Measurements from ENCODE around the gene LMO7. TPM values are rescaled to one million over a fixed set of nuclear protein-coding genes. Genes with fewer than 3 reads are reported as not detected.

Gene LMO7
- total and polyA plus RNA-seq, 2 of the 8 experiments (the other 6 are each of a cell fraction or from before 2014, with no cell fraction given) = 8.1 to 28.3 TPM

GRCh38 chr13:75879656-75880055, 243.5 kb downstream of the LMO7 start:
- Histone ChIP-seq H2BK120ac (replicated peaks; ENCODE audit: low read depth, low read length) (no peak overlapping the region), H4K5ac (ENCODE audit: insufficient read length, low read depth, low read length) (no peak overlapping the region), H3K4me3 (ENCODE audit: extremely low read depth in 1 of 4, insufficient read depth in 2 of 4, low read depth in 3 of 4, low read length in 4 of 4) (no peak overlapping the region), H3K56ac (replicated peaks; ENCODE audit: insufficient read length, low read depth, low read length) (no peak overlapping the region), H2AK5ac (ENCODE audit: low read depth, low read length) (no peak overlapping the region), H3K14ac (ENCODE audit: insufficient read length) (no peak overlapping the region), H3K79me1 (ENCODE audit: low read depth, low read length) (no peaks in the 10 kb centered on the region), H3K27me3 (replicated peaks in 1 of 4; ENCODE audit: control insufficient read depth in 3 of 4, extremely low read depth in 1 of 4, insufficient read depth in 3 of 4, low read length in 3 of 4) (no peaks in the 10 kb centered on the region), H3K23me2 (ENCODE audit: low read depth, low read length) (no peaks in the 10 kb centered on the region), H3K79me2 (ENCODE audit: control insufficient read depth in 1 of 2, insufficient read depth in 2 of 2, low read length in 2 of 2) (no peaks in the 10 kb centered on the region), H4K8ac (ENCODE audit: extremely low read depth, insufficient read depth, low read length) (no peak overlapping the region), H4K20me1 (replicated peaks in 1 of 2; ENCODE audit: control insufficient read depth in 1 of 2, insufficient read depth in 2 of 2, low read length in 2 of 2) (no peaks in the 10 kb centered on the region), H2BK5ac (ENCODE audit: low read depth, low read length) (no peak overlapping the region), H3K9me3 (ENCODE audit: insufficient read depth in 2 of 2, low read depth in 1 of 2, low read length in 1 of 2) (no peaks in the 10 kb centered on the region), H2BK15ac (ENCODE audit: low read length) (no peak overlapping the region), H2BK20ac (ENCODE audit: low read length) (no peak overlapping the region), H3K23ac (ENCODE audit: insufficient read length) (no peak overlapping the region), H2AFZ (ENCODE audit: low read length) (no peak overlapping the region), H3K4me1 (replicated peaks in 1 of 4; ENCODE audit: control insufficient read depth in 3 of 4, insufficient read depth in 4 of 4, low read length in 3 of 4) (peaks cover 0 to 13% (median 2%) of the 10 kb centered on the region in 4 experiments; a peak in 3 of 7 replicates), H3K4ac (replicated peaks; ENCODE audit: insufficient read length, low read depth, low read length) (no peak overlapping the region), H4K91ac (replicated peaks; ENCODE audit: insufficient read length, low read length) (no peak overlapping the region), H3K27ac (ENCODE audit: low read depth, low read length) (no peak overlapping the region), H3K9ac (replicated peaks in 1 of 4; ENCODE audit: extremely low read depth in 1 of 4, low read depth in 3 of 4, low read length in 3 of 4) (no peak overlapping the region), H3K36me3 (ENCODE audit: control insufficient read depth in 2 of 4, insufficient read depth in 4 of 4, low read length in 3 of 4) (no peaks in the 10 kb centered on the region), H3K18ac (ENCODE audit: extremely low read depth, low read length) (no peak overlapping the region), H2BK12ac (ENCODE audit: low read depth, low read length) (no peak overlapping the region), H3K4me2 (ENCODE audit: insufficient read depth in 1 of 2, low read depth in 2 of 2, low read length in 2 of 2) (no peak overlapping the region)
- POLR2A ChIA-PET (ENCODE audit: partially characterized antibody) = no interaction called here
- CTCF ChIA-PET (ENCODE audit: partially characterized antibody) = no interaction called here
- DNase-seq (ENCODE audit: low read depth in 1 of 2, low spot score in 2 of 2) (no peak), FAIRE-seq (no peak)
- 89% methylated on average over 4 of the region's 4 CpGs; no CpG with 5 or more reads in 1 of the 2 experiments for WGBS, 2 experiments (ENCODE audit: extremely low coverage in 1 of 2, insufficient coverage in 1 of 2, insufficient read length in 1 of 2, insufficient replicate concordance in 2 of 2, low coverage in 1 of 2, low lambda C conversion rate in 2 of 2, missing lambda C conversion rate in 1 of 2)
- no peak for TF ChIP-seq RAD21 (IDR thresholded peaks at IDR 0.05 in 1 of 2, conservative IDR thresholded peaks at IDR 0.05 in 1 of 2; ENCODE audit: low read depth in 2 of 2, low read length in 2 of 2)
- TF ChIP-seq JUN (IDR thresholded peaks at IDR 0.05; ENCODE audit: low read depth, low read length) = no peak
- TF ChIP-seq, protein P1, sequence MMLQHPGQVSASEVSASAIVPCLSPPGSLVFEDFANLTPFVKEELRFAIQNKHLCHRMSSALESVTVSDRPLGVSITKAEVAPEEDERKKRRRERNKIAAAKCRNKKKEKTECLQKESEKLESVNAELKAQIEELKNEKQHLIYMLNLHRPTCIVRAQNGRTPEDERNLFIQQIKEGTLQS (IDR thresholded peaks at IDR 0.05; ENCODE audit: insufficient read depth, low read depth, low read length) = no peak
- TF ChIP-seq SAP30 (IDR thresholded peaks at IDR 0.05; ENCODE audit: insufficient read depth, insufficient replicate concordance, low read length) = no peak
- no peak for TF ChIP-seq TCF12 (IDR thresholded peaks at IDR 0.05; ENCODE audit: low read depth, low read length)
- no peak for TF ChIP-seq JUND (IDR thresholded peaks at IDR 0.05; ENCODE audit: low read length)
- no peak for TF ChIP-seq KDM1A (IDR thresholded peaks at IDR 0.05; ENCODE audit: borderline replicate concordance, low read length)
- no peak for TF ChIP-seq CTBP2 (IDR thresholded peaks at IDR 0.05; ENCODE audit: borderline replicate concordance, insufficient read depth, insufficient read length, low read length)
- no peak for TF ChIP-seq SIX5 (IDR thresholded peaks at IDR 0.05; ENCODE audit: low read depth, low read length)
- TF ChIP-seq CTCF (IDR thresholded peaks at IDR 0.05; ENCODE audit: control extremely low read depth in 1 of 3, insufficient read depth in 1 of 3, low read depth in 1 of 3, low read length in 3 of 3) = no peak
- TF ChIP-seq BACH1 (IDR thresholded peaks at IDR 0.05; ENCODE audit: low read length) = no peak
